ENCODE data around the gene FOXJ1.

- no peak for TF ChIP-seq CTCF (IDR thresholded peaks at IDR 0.05)
- no peak for TF ChIP-seq POLR2AphosphoS5 (IDR thresholded peaks at IDR 0.05)
Observed at GRCh38 chr17:76094046-76094445, 47.0 kb downstream of the FOXJ1 start.
